ENCODE results near the gene LENG1.

LENG1 gene

GRCh38 chr19:54115109-54116063 is 44.1 kb downstream of the LENG1 start, which contains the start of the genes PRPF31 and TFPT:
PRPF31 (plus strand) TSS chr19:54115754; CDS start chr19:54118279, 2,525 bp downstream.
TFPT (minus strand) TSS chr19:54115657; CDS start chr19:54115269, 388 bp downstream.
- no peaks in the 10 kb centered on the region for H3F3A ChIP-seq (ENCODE audit: insufficient read depth, low read length)
- no peak for TF ChIP-seq EZH2phosphoT487 (IDR thresholded peaks at IDR 0.05; ENCODE audit: low read length)
- TF ChIP-seq CTCF (IDR thresholded peaks at IDR 0.05; ENCODE audit: low read length) = no peak
- TF ChIP-seq EZH2 (optimal IDR thresholded peaks at IDR 0.05; ENCODE audit: low read depth, low read length) = no peak
- H3K4me2 ChIP-seq (ENCODE audit: low read depth, low read length) = peak within 1 kb of the TSS; percentile 92
- H3K9me2 ChIP-seq (replicated peaks; ENCODE audit: insufficient read depth, low read length) = no peaks in the 10 kb centered on the region
- peaks cover 4% of the 10 kb centered on the region; the same call in 1 of the 2 replicates for H3K4me1 ChIP-seq (ENCODE audit: low read length)
- H3K9ac ChIP-seq (ENCODE audit: low read length) = peak within 1 kb of the TSS; percentile 82
- no peaks in the 10 kb centered on the region for H3K9me3 ChIP-seq (replicated peaks; ENCODE audit: insufficient read depth, low read length)
- no peaks in the 10 kb centered on the region for H4K20me1 ChIP-seq (ENCODE audit: insufficient read depth, low read length)
- peak within 1 kb of the TSS; percentile 85 for H3K4me3 ChIP-seq (ENCODE audit: low read length)
- peak within 1 kb of the TSS; percentile 64 for H3K27ac ChIP-seq (ENCODE audit: low read length)
- DNase-seq = peak; percentile 98
- peak within 1 kb of the TSS; percentile 80 for H2AFZ ChIP-seq (ENCODE audit: low read length)
- no peaks in the 10 kb centered on the region for H3K36me3 ChIP-seq (replicated peaks; ENCODE audit: insufficient read depth, low read length)
- peaks cover 26% of the 10 kb centered on the region for H3K79me2 ChIP-seq (ENCODE audit: low read length)
- no peaks in the 10 kb centered on the region for H3K27me3 ChIP-seq (replicated peaks; ENCODE audit: insufficient read depth, low read length)

GRCh38 chr19:54114340-54115108 is 45.0 kb downstream of the LENG1 start:
- no peak for DNase-seq

More at GRCh38 chr19:54114340-54115108, 45.0 kb downstream of the LENG1 start:
- Histone ChIP-seq H4K20me1 (ENCODE audit: insufficient read depth, low read length) (no peaks in the 10 kb centered on the region), H3K4me1 (ENCODE audit: low read length) (peaks cover 4% of the 10 kb centered on the region; the same call in 1 of the 2 replicates), H3K4me2 (ENCODE audit: low read depth, low read length) (peak overlapping the region; percentile 92), H2AFZ (ENCODE audit: low read length) (peak overlapping the region; percentile 80), H3K9ac (ENCODE audit: low read length) (peak overlapping the region; percentile 82; the same call in 1 of the 2 replicates), H3K79me2 (ENCODE audit: low read length) (peaks cover 26% of the 10 kb centered on the region), H3K27me3 (replicated peaks; ENCODE audit: insufficient read depth, low read length) (no peaks in the 10 kb centered on the region), H3K9me3 (replicated peaks; ENCODE audit: insufficient read depth, low read length) (no peaks in the 10 kb centered on the region), H3K36me3 (replicated peaks; ENCODE audit: insufficient read depth, low read length) (no peaks in the 10 kb centered on the region), H3K27ac (ENCODE audit: low read length) (no peak overlapping the region), H3K4me3 (ENCODE audit: low read length) (peak overlapping the region; percentile 85), H3F3A (ENCODE audit: insufficient read depth, low read length) (no peaks in the 10 kb centered on the region), H3K9me2 (replicated peaks; ENCODE audit: insufficient read depth, low read length) (no peaks in the 10 kb centered on the region)
- TF ChIP-seq EZH2phosphoT487 (IDR thresholded peaks at IDR 0.05; ENCODE audit: low read length) (no peak), CTCF (IDR thresholded peaks at IDR 0.05; ENCODE audit: low read length) (no peak), EZH2 (optimal IDR thresholded peaks at IDR 0.05; ENCODE audit: low read depth, low read length) (no peak)
